Measurements from ENCODE around the gene TXNIP. TPM values are rescaled to one million over a fixed set of nuclear protein-coding genes. Genes with fewer than 3 reads are reported as not detected.

TXNIP gene
- total and polyA plus RNA-seq, 2 of the 4 experiments (the other 2 are of a cell fraction): 36.4 to 77.2 TPM

- TF ChIP-seq MAFK (IDR thresholded peaks at IDR 0.05; ENCODE audit: low read depth, low read length) (no peak), RCOR1 (IDR thresholded peaks at IDR 0.05; ENCODE audit: insufficient replicate concordance, low read length) (no peak), CHD1 (IDR thresholded peaks at IDR 0.05; ENCODE audit: low read depth, low read length) (no peak), CEBPB (IDR thresholded peaks at IDR 0.05; ENCODE audit: low read depth, low read length) (no peak), CTCF (conservative IDR thresholded peaks at IDR 0.05; ENCODE audit: low read depth, low read length) (no peak), BHLHE40 (IDR thresholded peaks at IDR 0.05; ENCODE audit: low read depth, low read length) (no peak), MAZ (IDR thresholded peaks at IDR 0.05; ENCODE audit: borderline replicate concordance, low read depth, low read length) (no peak), USF2 (IDR thresholded peaks at IDR 0.05; ENCODE audit: low read depth, low read length) (no peak), ELK1 (IDR thresholded peaks at IDR 0.05; ENCODE audit: borderline replicate concordance, low read depth, low read length) (no peak), SMC3 (IDR thresholded peaks at IDR 0.05; ENCODE audit: low read depth, low read length) (no peak), RAD21 (IDR thresholded peaks at IDR 0.05; ENCODE audit: low read length) (no peak), MXI1 (IDR thresholded peaks at IDR 0.05; ENCODE audit: borderline replicate concordance, low read depth, low read length) (no peak), RFX5 (IDR thresholded peaks at IDR 0.05; ENCODE audit: low read depth, low read length) (no peak), FOS (IDR thresholded peaks at IDR 0.05; ENCODE audit: low read depth, low read length) (no peak), POLR2A (IDR thresholded peaks at IDR 0.05; ENCODE audit: low read depth, low read length) (no peak)
- Histone ChIP-seq H3K14ac (replicated peaks; ENCODE audit: low read depth, low read length) (no peak overlapping the region), H3K27ac (ENCODE audit: insufficient read depth, low read length) (no peak overlapping the region), H4K20me1 (ENCODE audit: insufficient read depth, low read length) (peaks cover 12% of the 10 kb centered on the region; the same call in 1 of the 2 replicates), H3K36me3 (ENCODE audit: control insufficient read depth, insufficient read depth, low read length) (peaks cover 13% of the 10 kb centered on the region), H3K4me2 (ENCODE audit: low read depth, low read length) (no peak overlapping the region), H2BK15ac (ENCODE audit: low read depth, low read length) (no peak overlapping the region), H3K18ac (ENCODE audit: low read depth, low read length) (no peak overlapping the region), H2AK5ac (ENCODE audit: low read depth, low read length) (no peak overlapping the region), H2AK9ac (replicated peaks; ENCODE audit: low read depth, low read length, poor library complexity) (no peak overlapping the region), H2BK5ac (ENCODE audit: low read depth, low read length, poor library complexity, severe bottlenecking) (no peak overlapping the region), H2BK120ac (ENCODE audit: low read depth, low read length) (no peak overlapping the region), H3K79me1 (ENCODE audit: low read depth in 1 of 2, low read length in 2 of 2) (peaks cover 22 to 35% of the 10 kb centered on the region in 2 experiments), H2BK20ac (ENCODE audit: low read depth, low read length) (no peak overlapping the region), H3K9me3 (ENCODE audit: control insufficient read depth, insufficient read depth, low read length) (no peaks in the 10 kb centered on the region), H3K23ac (ENCODE audit: low read depth, low read length) (no peak overlapping the region), H4K8ac (ENCODE audit: low read depth in 2 of 2, low read length in 2 of 2) (no peak overlapping the region), H2AFZ (replicated peaks; ENCODE audit: low read length, poor library complexity) (no peak overlapping the region), H3K9me1 (ENCODE audit: insufficient read depth, low read length) (peaks cover 9% of the 10 kb centered on the region), H3K4me3 (ENCODE audit: insufficient read depth, low read depth, low read length) (no peak overlapping the region), H3K4me1 (ENCODE audit: control insufficient read depth, insufficient read depth, low read length) (peaks cover 8% of the 10 kb centered on the region), H3K9ac (ENCODE audit: low read depth, low read length) (no peak overlapping the region), H4K5ac (ENCODE audit: low read depth, low read length) (no peak overlapping the region), H3K4ac (ENCODE audit: low read depth, low read length) (no peak overlapping the region), H3K56ac (ENCODE audit: extremely low read depth, insufficient read depth, low read length) (no peak overlapping the region), H4K91ac (ENCODE audit: insufficient read depth, low read depth, low read length) (no peak overlapping the region), H3K27me3 (ENCODE audit: control insufficient read depth, insufficient read depth, low read length) (no peaks in the 10 kb centered on the region)
- dilution Hi-C loops (cut with HindIII; ENCODE audit: low sequenced_read_pairs, unreplicated experiment): no loop called here
- POLR2A ChIA-PET (ENCODE audit: unreplicated experiment): no interaction called here
- DNase-seq (no peak), ATAC-seq (ENCODE audit: low read depth) (no peak)
- intact Hi-C loops (cut with micrococcal nuclease): no loop called here
- CTCF ChIA-PET: interaction anchor here (1.0 to 1.5 kb wide), 2 partner anchors 8 to 13 kb away, joined by 3 to 5 read pairs; no protein-coding TSS in a partner anchor
- in situ Hi-C loops (cut with MboI; ENCODE audit: low sequenced_read_pairs): no loop called here
- no TSS peak for BruUV-seq (replicated peaks)
- no CpG with 5 or more reads among the region's 1 CpG for WGBS, 2 experiments (ENCODE audit: extremely low coverage in 2 of 2, insufficient read length in 1 of 2)
These were observed 3.9 kb downstream of the TXNIP start for GRCh38 chr1:145992502-145992936.
